HG03460 (cell line): ENCODE measurements around the gene CCL1.

Experiments used
- ATAC-seq: cut with Tn5 transposase; IDR thresholded peaks from one replicate; pipeline ENCODE4 v1.9.1; 2021; ENCODE audit not compliant: unreplicated experiment

CCL1 gene

GRCh38 chr17:34383216-34383615 is 20.2 kb upstream of the CCL1 start:
- no peak for ATAC-seq

- no peak for ATAC-seq
Observed at GRCh38 chr17:34382621-34383124, 19.6 kb upstream of the CCL1 start.

GRCh38 chr17:34379868-34380267 is 16.8 kb upstream of the CCL1 start:
- no peak for ATAC-seq

GRCh38 chr17:34378664-34379101 is 15.7 kb upstream of the CCL1 start:
- peak; percentile 67 for ATAC-seq

GRCh38 chr17:34377078-34377823 is 14.2 kb upstream of the CCL1 start:
- ATAC-seq: peak; percentile 51

GRCh38 chr17:34375426-34375997 is 12.5 kb upstream of the CCL1 start:
- ATAC-seq: no peak

- ATAC-seq: no peak
Observed at GRCh38 chr17:34374457-34374856, 11.4 kb upstream of the CCL1 start.

- no peak for ATAC-seq
Observed at GRCh38 chr17:34371405-34372100, 8.5 kb upstream of the CCL1 start.

- ATAC-seq: no peak
Observed at GRCh38 chr17:34370997-34371395, 8.0 kb upstream of the CCL1 start.

GRCh38 chr17:34370376-34370996 is 7.5 kb upstream of the CCL1 start:
- ATAC-seq: no peak

GRCh38 chr17:34369571-34369970 is 6.5 kb upstream of the CCL1 start:
- no peak for ATAC-seq

GRCh38 chr17:34368946-34369500 is 6.0 kb upstream of the CCL1 start:
- ATAC-seq: no peak

- no peak for ATAC-seq
Observed at GRCh38 chr17:34368196-34368945, 5.3 kb upstream of the CCL1 start.

GRCh38 chr17:34367486-34368195 is 4.6 kb upstream of the CCL1 start:
- no peak for ATAC-seq

GRCh38 chr17:34366529-34367107 is 3.6 kb upstream of the CCL1 start:
- no peak for ATAC-seq

- no peak for ATAC-seq
Observed at GRCh38 chr17:34366010-34366409, 3.0 kb upstream of the CCL1 start.

GRCh38 chr17:34365340-34365739 is 2.3 kb upstream of the CCL1 start:
- no peak for ATAC-seq

- ATAC-seq: no peak
Observed at GRCh38 chr17:34364751-34365150, 1.7 kb upstream of the CCL1 start.

- no peak for ATAC-seq
Observed at GRCh38 chr17:34361478-34362061, 1.5 kb downstream of the CCL1 start.
